Caco-2 (cell line): ENCODE results near the gene HTR1B. TPM values are rescaled to one million over a fixed set of nuclear protein-coding genes. Genes with fewer than 3 reads are reported as not detected.

Source experiments
- BruUV-seq: library from RNA; stranded (reverse); fragments of 400-500 nt; replicated peaks from 2 replicates; lab custom pipeline; 2021; lab: Mats Ljungman, UMichigan
- CTCF ChIA-PET: fragments of 300-600 bp; sonication (Branson Sonifier 250); formaldehyde crosslinking; loops from one replicate; lab custom pipeline; 2022; ENCODE audit warnings: antibody characterized with exemption; lab: Charles Lee
- POLR2A ChIA-PET: fragments of 300-600 bp; sonication (Branson Sonifier 250); formaldehyde crosslinking; loops from one replicate; lab custom pipeline; 2022; ENCODE audit warnings: antibody characterized with exemption; lab: Charles Lee
- DNase-seq, 2 experiments: peaks; one replicate each; pipeline versions ENCODE4 v3.0.0 to v3.0.0-alpha.2; 2020 to 2022
- H3K27me3 ChIP-seq: replicated peaks from 2 replicates; pipeline ENCODE4 v1.6.0; 2011; ENCODE audit warnings: low read length; ENCODE audit not compliant: control insufficient read depth, insufficient read depth
- H3K36me3 ChIP-seq: 2 replicates; pipeline ENCODE4 v1.5.1; 2011; ENCODE audit warnings: low read length; ENCODE audit not compliant: control insufficient read depth, insufficient read depth
- H3K4me1 ChIP-seq: fragments of 250-450 bp; sonication (Bioruptor Pico); 2 replicates; pipeline ENCODE4 v1.5.1; 2020; ENCODE audit warnings: mild to moderate bottlenecking
- H3K4me3 ChIP-seq: 2 replicates; pipeline ENCODE4 v1.5.1; 2011; ENCODE audit warnings: low read depth, mild to moderate bottlenecking, control low read depth, low read length
- H3K9me3 ChIP-seq: fragments of 250-450 bp; sonication (Bioruptor Pico); 2 replicates; pipeline ENCODE4 v1.5.1; 2020; ENCODE audit warnings: mild to moderate bottlenecking, moderate library complexity
- H3K27ac Mint-ChIP-seq: one replicate; pipeline ENCODE4 v1.8.0; 2022; ENCODE audit warnings: mixed read lengths; ENCODE audit not compliant: unreplicated experiment
- H3K27me3 Mint-ChIP-seq: one replicate; pipeline ENCODE4 v1.8.0; 2022; ENCODE audit warnings: mixed read lengths; ENCODE audit not compliant: insufficient read depth, unreplicated experiment
- H3K36me3 Mint-ChIP-seq: one replicate; pipeline ENCODE4 v1.8.0; 2022; ENCODE audit warnings: mild to moderate bottlenecking, mixed read lengths; ENCODE audit not compliant: insufficient read depth, unreplicated experiment
- H3K4me1 Mint-ChIP-seq: one replicate; pipeline ENCODE4 v1.8.0; 2022; ENCODE audit warnings: low read depth, mixed read lengths; ENCODE audit not compliant: unreplicated experiment
- H3K4me3 Mint-ChIP-seq: one replicate; pipeline ENCODE4 v1.8.0; 2022; ENCODE audit warnings: mild to moderate bottlenecking, moderate library complexity, mixed read lengths; ENCODE audit not compliant: unreplicated experiment
- H3K9me3 Mint-ChIP-seq: one replicate; pipeline ENCODE4 v1.8.0; 2022; ENCODE audit warnings: mixed read lengths; ENCODE audit not compliant: unreplicated experiment
- intact Hi-C: fragments of 100-400 bp; cut with micrococcal nuclease; formaldehyde crosslinking; loops from one replicate; pipeline ENCODE4 v1.10.0; 2022; ENCODE audit not compliant: unreplicated experiment
- total RNA-seq: library from RNA; stranded (reverse); gene quantifications from 2 replicates; pipeline ENCODE4 v1.2.3, GENCODE V29; 2022
- TF ChIP-seq, protein P1 (sequence below), 2 experiments: fragments of 200-600 bp in 1 of 2; IDR thresholded peaks; 1 replicate in 1 of 2; 2 replicates in 1 of 2; pipeline versions ENCODE4 v1.5.1 to v1.8.0; 2011 to 2022; ENCODE audit warnings: antibody characterized with exemption in 1 of 2, control low read depth in 1 of 2, inconsistent platforms in 1 of 2, low read depth in 1 of 2, low read length in 1 of 2, mild to moderate bottlenecking in 1 of 2, moderate library complexity in 1 of 2; ENCODE audit not compliant: insufficient read depth in 1 of 2, severe bottlenecking in 1 of 2, unreplicated experiment in 1 of 2

HTR1B gene
- total RNA-seq, 1 experiment from 2014 or later: not detected

DNA sequence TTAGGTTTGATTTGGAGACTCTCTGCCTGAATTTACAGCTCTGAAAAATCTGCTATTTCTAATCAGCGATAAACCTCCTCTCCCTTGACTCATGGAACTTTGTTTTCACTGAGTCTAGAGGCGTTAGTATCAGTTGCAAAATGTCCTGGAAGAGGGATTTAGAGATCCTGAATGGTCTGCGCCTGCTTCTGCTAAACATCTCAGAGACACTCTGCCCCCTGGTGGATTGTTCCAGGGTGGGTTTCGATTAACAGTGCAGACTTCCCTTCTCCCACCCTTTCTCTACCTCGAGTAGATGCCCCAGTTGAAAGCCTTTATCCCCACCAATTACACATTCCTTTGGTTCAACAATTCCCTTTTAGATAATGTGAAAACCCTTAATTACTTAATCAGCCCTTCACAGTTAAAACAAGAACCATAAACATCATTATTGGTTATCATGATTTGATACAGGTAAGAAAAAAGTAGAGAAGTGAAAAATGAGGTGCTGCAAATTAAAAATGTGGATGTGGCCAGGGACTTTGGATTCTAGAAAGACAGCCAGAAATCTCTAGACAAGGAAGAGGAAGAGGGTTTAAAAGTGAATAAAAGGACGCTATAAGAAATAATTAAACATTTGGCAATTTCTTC, 5.5 kb downstream of the HTR1B start:
- Histone ChIP-seq H3K36me3 (no peaks in the 10 kb centered on the region), H3K9me3 (no peaks in the 10 kb centered on the region), H3K4me1 (0 out of 2 replicates have a peak, but pooled peaks cover 12% of the 10 kb centered on the region), H3K27me3 (no peaks in the 10 kb centered on the region), H3K4me3 (no peak overlapping the region)
- TF ChIP-seq, protein P1, sequence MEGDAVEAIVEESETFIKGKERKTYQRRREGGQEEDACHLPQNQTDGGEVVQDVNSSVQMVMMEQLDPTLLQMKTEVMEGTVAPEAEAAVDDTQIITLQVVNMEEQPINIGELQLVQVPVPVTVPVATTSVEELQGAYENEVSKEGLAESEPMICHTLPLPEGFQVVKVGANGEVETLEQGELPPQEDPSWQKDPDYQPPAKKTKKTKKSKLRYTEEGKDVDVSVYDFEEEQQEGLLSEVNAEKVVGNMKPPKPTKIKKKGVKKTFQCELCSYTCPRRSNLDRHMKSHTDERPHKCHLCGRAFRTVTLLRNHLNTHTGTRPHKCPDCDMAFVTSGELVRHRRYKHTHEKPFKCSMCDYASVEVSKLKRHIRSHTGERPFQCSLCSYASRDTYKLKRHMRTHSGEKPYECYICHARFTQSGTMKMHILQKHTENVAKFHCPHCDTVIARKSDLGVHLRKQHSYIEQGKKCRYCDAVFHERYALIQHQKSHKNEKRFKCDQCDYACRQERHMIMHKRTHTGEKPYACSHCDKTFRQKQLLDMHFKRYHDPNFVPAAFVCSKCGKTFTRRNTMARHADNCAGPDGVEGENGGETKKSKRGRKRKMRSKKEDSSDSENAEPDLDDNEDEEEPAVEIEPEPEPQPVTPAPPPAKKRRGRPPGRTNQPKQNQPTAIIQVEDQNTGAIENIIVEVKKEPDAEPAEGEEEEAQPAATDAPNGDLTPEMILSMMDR (IDR thresholded peaks at IDR 0.05; ENCODE audit: insufficient read depth in 1 of 2, low read depth in 1 of 2, low read length in 1 of 2, severe bottlenecking in 1 of 2, unreplicated experiment in 1 of 2): peak; percentile 68 to 70
- ChIA-PET POLR2A (no interaction called here), CTCF (interaction anchor here (0.6 kb wide), 1 partner anchor 212 kb away, joined by 3 read pairs; no protein-coding TSS in a partner anchor)
- Mint-ChIP-seq H3K27ac (no peak overlapping the region), H3K4me3 (no peak overlapping the region), H3K36me3 (no peaks in the 10 kb centered on the region), H3K4me1 (no peaks in the 10 kb centered on the region), H3K9me3 (no peaks in the 10 kb centered on the region), H3K27me3 (peaks cover 3% of the 10 kb centered on the region)
- BruUV-seq: no TSS peak
- peak; percentile 67 to 76 for DNase-seq
- intact Hi-C loops: loop anchor here (1.0 to 2.0 kb wide), 4 partner anchors 118 to 775 kb away; no protein-coding TSS in a partner anchor

DNA sequence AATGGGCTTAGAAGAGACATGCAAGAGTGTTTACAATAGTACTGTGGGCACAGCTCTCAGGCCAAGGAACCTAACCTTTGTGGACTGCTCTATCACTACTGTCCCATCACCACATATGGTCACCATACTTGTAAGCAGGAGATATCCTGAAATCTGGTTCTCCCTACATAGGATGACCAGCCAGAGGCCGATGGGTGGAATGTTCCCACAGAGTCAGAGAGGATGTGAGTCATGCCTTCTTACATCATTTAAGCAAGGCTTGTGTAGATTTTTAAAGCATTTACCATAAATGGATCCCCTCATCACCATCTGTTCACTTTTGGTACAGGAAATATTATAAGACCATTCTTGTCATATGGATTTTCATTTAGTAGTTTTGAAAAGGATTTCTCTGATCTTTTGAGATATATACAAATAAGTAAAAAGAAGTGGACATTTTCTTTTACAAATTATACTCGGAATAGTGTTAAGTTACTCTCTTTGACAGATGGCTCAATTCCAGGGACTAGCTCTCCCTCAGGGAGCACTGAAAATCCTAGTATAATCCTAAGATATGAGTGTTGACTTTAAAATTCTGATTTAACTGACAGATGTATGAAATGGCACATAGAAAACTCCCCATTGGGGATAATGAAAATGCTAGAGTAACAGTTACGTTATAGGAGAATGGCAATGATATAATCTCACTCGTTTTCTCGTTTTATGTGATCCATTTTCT, 6.6 kb downstream of the HTR1B start:
- Mint-ChIP-seq H3K27me3 (peaks cover 3% of the 10 kb centered on the region), H3K9me3 (no peaks in the 10 kb centered on the region), H3K36me3 (no peaks in the 10 kb centered on the region), H3K4me1 (no peaks in the 10 kb centered on the region), H3K4me3 (no peak overlapping the region), H3K27ac (no peak overlapping the region)
- no peaks in the 10 kb centered on the region for H3K27me3 ChIP-seq
- TF ChIP-seq, protein P1 (IDR thresholded peaks at IDR 0.05; ENCODE audit: insufficient read depth in 1 of 2, low read depth in 1 of 2, low read length in 1 of 2, severe bottlenecking in 1 of 2, unreplicated experiment in 1 of 2): no peak
- CTCF ChIA-PET: no interaction called here
- no peak overlapping the region for H3K4me3 ChIP-seq
- no TSS peak for BruUV-seq
- DNase-seq: no peak
- no peaks in the 10 kb centered on the region for H3K9me3 ChIP-seq
- POLR2A ChIA-PET: no interaction called here
- intact Hi-C loops: loop anchor here (1.0 to 2.0 kb wide), 4 partner anchors 116 to 774 kb away; no protein-coding TSS in a partner anchor
- 0 out of 2 replicates have a peak, but pooled peaks cover 12% of the 10 kb centered on the region for H3K4me1 ChIP-seq
- H3K36me3 ChIP-seq: no peaks in the 10 kb centered on the region

DNA sequence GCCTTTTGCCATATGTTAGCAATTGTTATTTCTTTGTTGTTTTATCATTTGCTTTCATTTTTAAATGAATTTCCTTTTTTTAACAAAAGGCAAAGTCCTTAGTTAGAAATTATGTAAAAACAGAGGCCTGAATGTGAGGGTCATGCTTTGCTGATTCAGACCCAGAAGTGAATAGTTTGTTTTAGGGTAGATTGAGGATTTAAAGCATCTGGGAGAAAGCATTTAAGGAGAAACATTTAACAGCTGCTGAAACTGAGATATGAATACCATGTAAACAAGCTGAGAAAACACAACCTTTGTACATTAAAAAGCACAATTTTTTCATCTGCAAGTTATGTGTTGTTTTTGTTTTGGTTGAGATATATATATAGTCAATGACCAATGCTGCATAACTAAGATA, 8.0 kb downstream of the HTR1B start:
- H3K36me3 ChIP-seq: no peaks in the 10 kb centered on the region
- BruUV-seq: no TSS peak
- H3K4me3 ChIP-seq: no peak overlapping the region
- H3K27ac Mint-ChIP-seq: no peak overlapping the region
- peaks cover 3% of the 10 kb centered on the region for H3K27me3 Mint-ChIP-seq
- TF ChIP-seq, protein P1 (IDR thresholded peaks at IDR 0.05; ENCODE audit: insufficient read depth in 1 of 2, low read depth in 1 of 2, low read length in 1 of 2, severe bottlenecking in 1 of 2, unreplicated experiment in 1 of 2): no peak
- no peaks in the 10 kb centered on the region for H3K4me1 Mint-ChIP-seq
- H3K4me1 ChIP-seq: 0 out of 2 replicates have a peak, but pooled peaks cover 12% of the 10 kb centered on the region
- ChIA-PET POLR2A (no interaction called here), CTCF (no interaction called here)
- no peaks in the 10 kb centered on the region for H3K9me3 ChIP-seq
- no peak for DNase-seq
- H3K36me3 Mint-ChIP-seq: no peaks in the 10 kb centered on the region
- intact Hi-C loops: no loop called here
- H3K9me3 Mint-ChIP-seq: no peaks in the 10 kb centered on the region
- H3K27me3 ChIP-seq: no peaks in the 10 kb centered on the region
- no peak overlapping the region for H3K4me3 Mint-ChIP-seq
